A549 (cell line): ENCODE data around the gene THUMPD2.

Experiments used
- CTCF ChIP-seq: fragments of >200 bp; sonication (Bioruptor Twin); formaldehyde crosslinking; IDR thresholded peaks from 3 replicates; pipeline ENCODE4 v1.5.1; 2016
- EP300 ChIP-seq, 2 experiments: fragments of >200 bp; sonication (Bioruptor Twin); formaldehyde crosslinking; IDR thresholded peaks; 2 replicates in 1 of 2; 3 replicates in 1 of 2; pipeline ENCODE4 v1.6.1; 2016 to 2017

GRCh38 chr2:39803839-39804238, 24.8 kb upstream of the THUMPD2 start:
- no peak for TF ChIP-seq EP300 (IDR thresholded peaks at IDR 0.05)
- no peak for TF ChIP-seq CTCF
